GM21737 (cell line): ENCODE results near the gene SKI.

Source experiments
- ATAC-seq: cut with Tn5 transposase; IDR thresholded peaks from one replicate; pipeline ENCODE4 v1.9.1; 2021; ENCODE audit warnings: mild to moderate bottlenecking, moderate library complexity; ENCODE audit not compliant: unreplicated experiment

SKI gene

GRCh38 chr1:2273401-2274090 lies 45.4 kb downstream of the SKI start:
- ATAC-seq, result no peak

- no peak for ATAC-seq
These were observed 46.3 kb downstream of the SKI start for GRCh38 chr1:2274231-2274928.

- no peak for ATAC-seq
These were observed 46.9 kb downstream of the SKI start for GRCh38 chr1:2274929-2275475.

- no peak for ATAC-seq
These were observed 47.8 kb downstream of the SKI start for GRCh38 chr1:2275796-2276536.

GRCh38 chr1:2276803-2277580 lies 48.9 kb downstream of the SKI start:
- no peak for ATAC-seq

GRCh38 chr1:2277741-2278488 lies 49.8 kb downstream of the SKI start:
- no peak for ATAC-seq

GRCh38 chr1:2278591-2279209 lies 50.6 kb downstream of the SKI start:
- no peak for ATAC-seq

- ATAC-seq, result no peak
These were observed 51.1 kb downstream of the SKI start for GRCh38 chr1:2279210-2279639.

- ATAC-seq, result no peak
These were observed 51.7 kb downstream of the SKI start for GRCh38 chr1:2279817-2280216.

- ATAC-seq, result no peak
These were observed 54.6 kb downstream of the SKI start for GRCh38 chr1:2282556-2283270.

- ATAC-seq, result no peak
These were observed 55.4 kb downstream of the SKI start for GRCh38 chr1:2283371-2283990.

GRCh38 chr1:2283991-2284895 lies 56.1 kb downstream of the SKI start:
- no peak for ATAC-seq

GRCh38 chr1:2284932-2285331 lies 56.8 kb downstream of the SKI start:
- no peak for ATAC-seq

GRCh38 chr1:2286923-2287322 lies 58.8 kb downstream of the SKI start:
- ATAC-seq, result no peak

GRCh38 chr1:2287649-2288048 lies 59.5 kb downstream of the SKI start:
- ATAC-seq, result no peak

GRCh38 chr1:2288311-2288710 lies 60.2 kb downstream of the SKI start:
- ATAC-seq, result no peak

- no peak for ATAC-seq
These were observed 60.9 kb downstream of the SKI start for GRCh38 chr1:2288816-2289536.
